ENCODE results near the gene KATNAL1.

Gene KATNAL1

GRCh38 chr13:30332456-30333143, 25.2 kb upstream of the KATNAL1 start:
- no peak for DNase-seq (ENCODE audit: low read depth in 2 of 2)

GRCh38 chr13:30331331-30331771, 24.0 kb upstream of the KATNAL1 start:
- DNase-seq (ENCODE audit: low read depth in 2 of 2), result no peak

- DNase-seq (ENCODE audit: low read depth in 2 of 2), result peak in 1 of 2 experiments; percentile 44
Measured at GRCh38 chr13:30329009-30329585, 21.7 kb upstream of the KATNAL1 start.

GRCh38 chr13:30325668-30326067, 18.3 kb upstream of the KATNAL1 start:
- DNase-seq (ENCODE audit: low read depth in 2 of 2), result no peak

DNA sequence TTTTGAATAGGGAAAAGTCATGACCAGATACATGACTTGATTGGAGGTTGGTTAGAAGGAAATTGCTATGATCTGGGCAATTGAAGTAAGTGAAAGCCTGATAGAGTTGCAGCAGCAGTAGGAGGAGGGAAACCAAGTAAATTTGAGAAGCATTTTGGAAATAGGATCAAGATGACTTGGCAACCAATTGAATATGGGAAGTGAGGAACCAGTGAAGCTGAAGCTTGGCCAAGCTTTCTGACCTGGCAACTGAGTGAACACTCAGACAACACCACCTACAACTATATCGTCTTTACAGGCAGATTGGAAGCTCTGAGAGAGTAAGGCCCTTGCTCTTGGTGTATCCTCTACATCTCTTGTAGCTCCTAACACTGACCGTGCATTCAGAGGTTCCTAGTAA, 16.2 kb upstream of the KATNAL1 start:
- DNase-seq (ENCODE audit: low read depth in 2 of 2), result no peak

GRCh38 chr13:30322428-30322827, 15.1 kb upstream of the KATNAL1 start:
- no peak for DNase-seq (ENCODE audit: low read depth in 2 of 2)

- DNase-seq (ENCODE audit: low read depth in 2 of 2), result no peak
Measured at GRCh38 chr13:30321256-30321655, 13.9 kb upstream of the KATNAL1 start.

- DNase-seq (ENCODE audit: low read depth in 2 of 2), result no peak
Measured at GRCh38 chr13:30319655-30320054, 12.3 kb upstream of the KATNAL1 start.

GRCh38 chr13:30319130-30319529, 11.8 kb upstream of the KATNAL1 start:
- no peak for DNase-seq (ENCODE audit: low read depth in 2 of 2)

DNA sequence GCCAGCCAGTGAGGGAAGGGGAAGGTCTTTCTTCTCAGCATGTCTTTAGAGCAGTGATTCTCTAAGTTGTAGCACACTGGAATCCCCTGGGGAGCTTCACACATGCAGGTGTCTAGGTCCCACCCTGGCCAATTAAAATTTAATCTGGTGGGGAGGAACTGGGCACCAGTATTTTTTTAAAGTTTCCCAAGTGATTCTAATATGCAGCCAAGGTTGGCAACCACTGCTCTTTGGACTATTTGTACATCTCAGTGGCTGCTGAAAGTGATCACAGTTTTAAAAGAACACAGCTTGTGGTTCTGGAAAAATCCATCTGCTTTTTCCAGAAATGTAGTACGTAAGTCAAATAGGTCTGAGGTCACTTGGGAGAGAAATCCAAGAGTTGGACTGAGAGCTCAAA, 10.7 kb upstream of the KATNAL1 start:
- DNase-seq (ENCODE audit: low read depth in 2 of 2), result no peak

GRCh38 chr13:30314562-30314961, 7.2 kb upstream of the KATNAL1 start:
- DNase-seq (ENCODE audit: low read depth in 2 of 2), result no peak

- no peak for DNase-seq (ENCODE audit: low read depth in 2 of 2)
Measured at GRCh38 chr13:30314069-30314468, 6.7 kb upstream of the KATNAL1 start.

- DNase-seq (ENCODE audit: low read depth in 2 of 2), result no peak
Measured at GRCh38 chr13:30313311-30313710, 6.0 kb upstream of the KATNAL1 start.

DNA sequence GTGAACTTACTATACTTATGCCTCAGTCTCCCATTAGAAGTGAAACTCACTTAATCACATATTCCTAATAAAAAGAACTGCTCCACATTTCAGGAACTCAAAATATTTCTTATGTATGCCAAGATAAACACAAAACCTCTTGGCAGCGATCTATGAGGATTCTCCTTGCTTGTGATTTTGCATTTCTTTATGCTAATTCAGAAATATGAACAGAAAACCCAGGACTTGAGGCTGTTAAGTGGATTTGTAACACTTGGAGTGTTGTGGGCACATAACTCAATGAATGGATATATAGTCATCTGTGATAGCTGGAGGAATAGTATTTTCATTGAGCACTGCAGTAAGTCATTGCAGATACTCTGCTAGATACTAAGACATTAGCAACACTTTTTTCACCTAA, 5.6 kb upstream of the KATNAL1 start:
- peak in 1 of 2 experiments; percentile 33 for DNase-seq (ENCODE audit: low read depth in 2 of 2)

GRCh38 chr13:30308548-30308947, 1.2 kb upstream of the KATNAL1 start:
- DNase-seq (ENCODE audit: low read depth in 2 of 2), result no peak

- no peak for DNase-seq (ENCODE audit: low read depth in 2 of 2)
Measured at GRCh38 chr13:30307971-30308290, 580 bp upstream of the KATNAL1 start.

- peak; percentile 83 to 84 for DNase-seq (ENCODE audit: low read depth in 2 of 2)
Measured at GRCh38 chr13:30306762-30307193, 573 bp downstream of the KATNAL1 start.

- no peak for DNase-seq (ENCODE audit: low read depth in 2 of 2)
Measured at GRCh38 chr13:30305456-30305970, 1.8 kb downstream of the KATNAL1 start.

- DNase-seq (ENCODE audit: low read depth in 2 of 2), result no peak
Measured at GRCh38 chr13:30303269-30303668, 4.1 kb downstream of the KATNAL1 start.

- no peak for DNase-seq (ENCODE audit: low read depth in 2 of 2)
Measured at GRCh38 chr13:30301827-30302226, 5.5 kb downstream of the KATNAL1 start.

DNA sequence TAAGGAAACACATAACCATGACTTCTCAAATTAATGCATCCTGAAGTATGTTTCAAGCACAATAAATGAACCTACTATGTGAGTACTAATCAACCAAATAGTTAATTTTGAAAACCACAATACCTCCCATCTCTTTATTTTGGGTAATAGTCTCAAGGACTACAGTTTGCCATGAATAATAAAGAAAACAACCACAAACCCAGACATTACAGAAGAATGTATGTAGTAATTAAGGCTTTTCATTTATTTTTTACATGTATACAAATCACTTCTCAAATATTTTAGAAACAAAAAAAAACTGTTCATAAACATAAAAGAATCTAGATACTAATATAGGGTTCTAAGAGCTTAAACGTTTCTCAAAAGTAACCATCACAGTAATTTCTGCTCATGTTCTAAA, 6.8 kb downstream of the KATNAL1 start:
- DNase-seq (ENCODE audit: low read depth in 2 of 2), result no peak

GRCh38 chr13:30299786-30300185, 7.6 kb downstream of the KATNAL1 start:
- no peak for DNase-seq (ENCODE audit: low read depth in 2 of 2)

DNA sequence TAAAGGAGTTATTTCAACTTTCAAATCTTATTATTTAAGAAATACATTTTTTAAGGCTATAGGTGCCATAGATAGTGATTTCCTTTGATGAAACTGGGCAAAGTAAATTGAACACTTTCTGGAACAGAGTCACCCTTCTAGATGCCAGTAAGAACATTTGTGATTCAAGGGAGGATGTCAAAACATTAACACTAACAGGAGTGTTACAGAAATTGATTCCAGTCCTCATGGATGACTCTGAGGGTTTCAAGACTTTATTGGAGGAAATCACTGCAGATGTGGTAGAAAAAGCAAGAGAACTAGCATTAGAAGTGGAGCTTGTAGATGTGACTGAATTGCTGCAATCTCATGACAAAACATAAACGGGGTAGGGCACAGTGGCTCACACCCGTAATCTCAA, 12.2 kb downstream of the KATNAL1 start:
- DNase-seq (ENCODE audit: low read depth in 2 of 2), result no peak

DNA sequence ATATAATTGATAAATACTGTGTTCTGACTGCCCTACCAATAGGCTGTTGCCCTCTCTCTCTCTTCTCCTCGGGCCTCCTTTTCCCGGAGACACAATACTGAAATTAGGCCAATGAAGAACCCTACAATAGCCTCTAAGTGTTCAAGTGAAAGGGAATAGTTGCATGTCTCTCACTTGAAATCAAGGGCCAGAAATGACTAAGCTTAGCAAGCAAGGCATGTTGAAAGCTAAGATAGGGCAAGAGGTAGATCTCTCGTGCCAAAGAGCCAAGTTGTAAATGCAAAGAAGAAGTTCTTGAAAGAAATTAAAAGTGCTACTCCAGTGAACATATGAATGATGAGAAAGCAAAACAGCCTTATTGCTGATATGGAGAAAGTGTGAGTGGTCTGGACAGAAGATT, 13.3 kb downstream of the KATNAL1 start:
- DNase-seq (ENCODE audit: low read depth in 2 of 2), result no peak

Data from fibroblast of skin of left quadriceps (primary cell).